WI38 (cell line): ENCODE data around the gene MED16.

Experiments used
- H3K4me3 ChIP-seq: 2 replicates; pipeline ENCODE4 v1.5.1; 2011; ENCODE audit warnings: low read depth, mild to moderate bottlenecking, control low read depth, low read length
- CTCF ChIP-seq: IDR thresholded peaks from 2 replicates; pipeline ENCODE4 v1.5.1; 2012; ENCODE audit warnings: low read depth, mild to moderate bottlenecking, control low read depth, low read length

MED16 gene

GRCh38 chr19:939439-939838 is 46.5 kb upstream of the MED16 start:
- no peak for TF ChIP-seq CTCF

GRCh38 chr19:938233-938923 is 45.4 kb upstream of the MED16 start:
- no peak for TF ChIP-seq CTCF
- no peak overlapping the region for H3K4me3 ChIP-seq

More at GRCh38 chr19:939439-939838, 46.5 kb upstream of the MED16 start:
- H3K4me3 ChIP-seq: no peak overlapping the region

- no peak for TF ChIP-seq CTCF
Observed at GRCh38 chr19:937259-937694, 44.3 kb upstream of the MED16 start.

GRCh38 chr19:936175-936546 is 43.2 kb upstream of the MED16 start:
- no peak overlapping the region for H3K4me3 ChIP-seq
- no peak for TF ChIP-seq CTCF

More at GRCh38 chr19:937259-937694, 44.3 kb upstream of the MED16 start:
- no peak overlapping the region for H3K4me3 ChIP-seq

GRCh38 chr19:934865-935479 is 42.0 kb upstream of the MED16 start:
- TF ChIP-seq CTCF: no peak
- H3K4me3 ChIP-seq: no peak overlapping the region

- H3K4me3 ChIP-seq: no peak overlapping the region
- no peak for TF ChIP-seq CTCF
Observed at GRCh38 chr19:934197-934840, 41.3 kb upstream of the MED16 start.

- peak overlapping the region; percentile 28 for H3K4me3 ChIP-seq
- no peak for TF ChIP-seq CTCF
Observed at GRCh38 chr19:933553-933882, 40.5 kb upstream of the MED16 start.
